SK-N-MC (cell line): ENCODE measurements around the gene ZNF587B.

ENCODE experiments used
- EZH2 ChIP-seq: fragments of 200-600 bp; sonication (generic); IDR thresholded peaks from one replicate; pipeline ENCODE4 v1.6.1; 2017; ENCODE audit warnings: antibody characterized with exemption
- FOXP2 ChIP-seq: optimal IDR thresholded peaks from 2 replicates; pipeline ENCODE3; 2011; ENCODE audit warnings: mild to moderate bottlenecking, moderate library complexity; ENCODE audit not compliant: insufficient read depth; ENCODE audit errors: extremely low read length, control extremely low read depth

DNA sequence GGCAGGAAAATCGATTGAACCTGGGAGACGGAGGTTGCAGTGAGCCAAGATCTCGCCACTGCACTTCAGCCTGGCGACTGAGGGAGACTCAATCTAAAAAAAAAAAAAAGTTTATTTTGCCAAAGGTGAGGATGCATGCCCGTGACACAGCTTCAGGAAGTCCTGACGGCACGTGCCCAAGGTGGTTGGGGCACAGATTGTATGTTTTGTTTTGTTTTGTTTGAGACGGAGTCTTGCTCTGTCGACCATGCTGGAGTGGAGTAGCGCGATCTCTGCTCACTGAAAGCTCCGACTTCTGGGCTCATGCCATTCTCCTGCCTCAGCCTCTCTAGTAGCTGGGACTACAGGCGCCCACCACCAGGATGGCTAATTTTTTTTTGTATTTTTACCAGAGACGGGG, 12.1 kb upstream of the ZNF587B start:
- TF ChIP-seq EZH2 (no peak), FOXP2 (no peak)
